Measurements from ENCODE around the gene JARID2.
"Not testable (repeated sequence)": the region's sequence is repeated elsewhere in the genome, so short reads cannot be mapped to it uniquely, and the experiment has no call there.

JARID2 gene

DNA sequence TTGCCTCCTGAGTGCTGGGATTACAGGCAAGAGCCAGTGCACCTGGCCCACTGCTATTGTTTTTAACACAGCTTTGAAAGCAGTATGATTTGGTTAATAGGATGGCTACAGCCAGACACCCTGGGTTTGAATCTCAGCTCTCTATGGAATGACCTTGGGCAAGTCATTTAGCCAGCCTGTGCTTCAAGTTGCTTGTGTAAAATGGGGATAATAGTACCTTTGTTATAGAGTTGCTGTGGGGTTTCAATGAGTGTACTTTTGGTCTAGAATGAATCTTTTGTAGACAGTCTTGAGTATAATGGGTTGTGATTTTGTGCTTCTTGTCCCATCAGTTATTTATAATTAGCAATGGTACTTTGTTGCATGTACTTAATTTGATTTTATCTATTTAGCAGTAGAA is 70.9 kb downstream of the JARID2 start:
- DNase-seq: no peak

DNA sequence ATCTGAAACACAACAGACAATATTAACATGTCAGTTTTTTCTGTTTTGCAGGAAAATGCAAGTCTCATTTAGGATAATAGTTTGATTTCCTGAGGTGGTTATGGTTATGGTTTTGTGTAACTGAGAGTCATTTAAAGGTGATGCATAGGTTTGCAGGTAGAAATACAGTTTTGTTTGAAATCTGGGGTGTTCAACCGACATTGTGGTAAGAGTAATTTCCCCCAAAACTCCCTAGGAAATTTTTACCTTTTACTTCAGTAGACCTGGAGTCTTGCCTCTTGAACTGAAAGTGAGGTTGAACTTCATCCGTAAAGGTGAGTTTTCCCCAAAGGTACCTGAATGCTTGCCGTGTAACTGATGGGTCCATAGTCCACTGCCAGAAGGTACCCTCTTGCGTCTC is 71.4 kb downstream of the JARID2 start:
- DNase-seq: no peak

GRCh38 chr6:15317934-15318902 is 72.3 kb downstream of the JARID2 start:
- peak; percentile 37 for DNase-seq

DNA sequence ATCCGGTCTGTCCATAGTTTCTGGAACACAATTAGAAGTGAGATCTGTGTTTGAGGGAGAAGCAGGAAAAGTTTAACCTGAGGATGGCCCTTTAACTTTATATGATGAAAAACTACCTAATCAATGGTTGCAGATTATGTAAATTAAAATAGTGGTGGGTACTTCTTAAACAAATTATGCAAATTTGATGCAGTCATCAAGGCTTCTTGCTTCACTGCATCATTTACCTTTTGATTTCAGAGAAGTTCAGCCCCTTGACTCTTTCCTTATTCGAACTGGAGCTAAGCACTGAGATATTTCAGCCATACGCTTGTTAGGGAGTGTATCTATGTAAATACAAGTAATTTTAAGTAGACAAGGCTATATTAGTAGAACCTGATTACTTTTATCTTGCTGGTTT is 73.8 kb downstream of the JARID2 start:
- DNase-seq: no peak

GRCh38 chr6:15320693-15321092 is 74.8 kb downstream of the JARID2 start:
- DNase-seq: peak; percentile 55

- no peak for DNase-seq
Observed at GRCh38 chr6:15322184-15322583, 76.3 kb downstream of the JARID2 start.

GRCh38 chr6:15322781-15323536 is 77.1 kb downstream of the JARID2 start:
- DNase-seq: peak; percentile 65

GRCh38 chr6:15323611-15324010 is 77.7 kb downstream of the JARID2 start:
- not testable (repeated sequence) for DNase-seq

DNA sequence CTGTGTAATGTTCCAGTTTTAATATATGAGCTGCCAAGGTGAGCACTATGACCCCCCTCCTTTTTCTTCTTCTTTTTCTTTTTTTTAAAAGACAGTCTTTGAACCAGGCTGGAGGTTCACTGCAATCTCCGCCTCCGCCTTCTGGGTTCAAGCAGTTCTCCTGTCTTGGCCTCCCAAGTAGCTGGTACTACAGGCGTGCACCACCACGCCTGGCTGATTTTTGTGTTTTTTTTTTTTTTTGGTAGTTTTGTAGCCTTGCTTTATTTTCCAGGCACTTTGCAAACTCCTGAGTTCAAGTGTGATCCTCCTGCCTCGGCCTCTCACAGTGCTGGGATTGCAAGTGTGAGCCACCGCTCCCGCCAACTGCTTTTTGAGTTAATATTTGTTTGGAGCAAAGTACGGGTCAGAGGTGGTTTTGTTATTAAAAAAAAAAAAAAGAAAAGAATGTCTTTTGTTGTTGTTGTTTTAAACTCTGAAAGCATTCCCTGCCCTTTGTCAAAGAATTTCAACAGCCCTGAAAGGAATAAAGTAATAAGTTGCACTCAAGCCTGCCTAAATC is 78.6 kb downstream of the JARID2 start:
- no peak for DNase-seq

DNA sequence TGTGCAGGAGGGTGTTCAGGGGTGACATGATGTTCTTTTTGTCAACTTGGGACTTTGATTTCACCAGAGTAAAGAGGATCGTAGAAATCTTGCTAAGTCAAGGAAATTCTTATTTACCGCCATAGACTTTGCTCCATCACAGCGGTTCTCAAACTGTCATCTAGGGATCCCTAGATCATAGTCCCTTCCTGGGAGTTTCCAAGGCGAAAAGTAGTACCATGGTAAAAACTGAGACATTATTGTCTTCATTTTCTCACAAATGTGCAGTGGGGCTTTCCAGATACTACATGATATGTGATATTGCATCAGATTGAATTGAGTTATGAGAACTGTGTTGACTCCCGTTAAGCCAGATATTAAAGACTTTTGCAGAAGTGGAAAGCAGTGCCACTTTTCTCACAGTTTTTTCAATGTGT is 79.7 kb downstream of the JARID2 start:
- DNase-seq: no peak

- no peak for DNase-seq
Observed at GRCh38 chr6:15326067-15326614, 80.3 kb downstream of the JARID2 start.

DNA sequence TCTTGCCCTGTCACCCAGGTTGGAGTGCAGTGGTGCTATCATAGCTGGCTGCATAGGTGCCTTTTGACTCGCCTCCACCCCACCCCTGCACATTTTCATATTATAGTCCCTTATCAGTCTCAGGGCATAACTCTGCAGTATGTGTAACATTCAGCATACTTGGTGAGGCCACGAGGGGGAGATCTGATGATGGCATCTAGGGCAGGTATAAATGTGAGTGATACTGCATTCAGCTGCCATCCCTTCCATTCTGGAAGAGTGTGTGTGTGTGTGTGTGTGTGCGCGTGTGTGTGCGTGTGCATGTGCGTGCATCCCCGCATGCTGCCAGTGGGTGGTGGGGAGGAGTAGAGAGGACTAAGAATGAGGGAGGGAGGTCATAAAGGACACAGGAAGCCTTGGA is 81.4 kb downstream of the JARID2 start:
- no peak for DNase-seq

- DNase-seq: peak; percentile 99
Observed at GRCh38 chr6:15329197-15329671, 83.4 kb downstream of the JARID2 start.

DNA sequence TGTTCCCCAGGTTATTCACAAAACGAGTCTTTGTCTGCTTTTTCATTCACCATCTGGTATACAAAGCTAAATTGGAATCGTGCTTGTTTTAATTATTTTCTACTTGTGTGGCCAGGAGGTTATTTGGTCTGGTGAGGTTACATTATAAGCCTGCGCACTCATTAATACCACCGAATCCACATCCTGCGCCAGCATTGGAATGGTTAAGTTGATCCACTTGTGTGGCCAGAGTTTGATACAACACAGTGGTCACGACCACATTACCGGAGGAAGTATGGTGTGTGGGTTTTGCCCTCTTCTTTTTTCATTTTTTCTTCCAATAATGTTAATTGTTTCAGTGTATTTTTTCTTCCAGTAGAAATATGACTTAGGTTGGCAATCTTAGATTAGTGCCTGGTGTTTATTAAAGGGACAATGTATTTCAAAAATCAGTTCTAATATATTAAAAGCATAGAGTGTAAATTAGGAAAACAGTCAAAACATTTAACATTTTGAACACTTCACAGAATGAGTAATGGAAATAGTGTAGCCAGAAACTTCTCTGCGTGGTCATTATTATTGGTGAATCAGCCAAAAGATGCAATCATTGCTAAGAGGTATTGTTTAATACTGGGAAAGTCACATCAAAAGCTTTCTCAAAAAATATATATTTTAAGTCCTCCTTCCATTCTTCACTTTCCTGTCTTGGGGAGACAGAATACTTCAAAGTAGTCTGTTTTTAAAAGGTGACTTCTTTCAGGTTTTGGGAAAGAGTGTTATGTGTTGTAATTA is 84.5 kb downstream of the JARID2 start:
- DNase-seq: peak; percentile 78

DNA sequence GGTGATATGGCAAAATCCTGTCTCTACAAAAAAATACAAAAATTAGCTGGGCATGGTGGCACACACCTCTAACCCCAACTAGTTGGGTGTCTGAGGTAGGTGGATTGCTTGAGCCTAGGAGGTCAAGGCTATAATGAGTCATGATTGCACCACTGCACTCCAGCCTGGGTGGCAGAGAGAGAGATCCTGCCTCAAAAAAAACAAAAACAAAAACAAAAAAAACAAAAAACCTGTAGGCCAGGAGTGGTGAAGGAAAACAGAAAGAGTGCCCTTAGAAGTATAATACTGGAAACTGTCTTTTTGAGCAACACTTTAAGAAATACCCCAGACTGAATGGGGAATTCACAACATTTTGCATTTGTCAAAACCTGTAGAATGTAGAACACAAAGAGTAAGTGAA is 85.3 kb downstream of the JARID2 start:
- DNase-seq: no peak

DNA sequence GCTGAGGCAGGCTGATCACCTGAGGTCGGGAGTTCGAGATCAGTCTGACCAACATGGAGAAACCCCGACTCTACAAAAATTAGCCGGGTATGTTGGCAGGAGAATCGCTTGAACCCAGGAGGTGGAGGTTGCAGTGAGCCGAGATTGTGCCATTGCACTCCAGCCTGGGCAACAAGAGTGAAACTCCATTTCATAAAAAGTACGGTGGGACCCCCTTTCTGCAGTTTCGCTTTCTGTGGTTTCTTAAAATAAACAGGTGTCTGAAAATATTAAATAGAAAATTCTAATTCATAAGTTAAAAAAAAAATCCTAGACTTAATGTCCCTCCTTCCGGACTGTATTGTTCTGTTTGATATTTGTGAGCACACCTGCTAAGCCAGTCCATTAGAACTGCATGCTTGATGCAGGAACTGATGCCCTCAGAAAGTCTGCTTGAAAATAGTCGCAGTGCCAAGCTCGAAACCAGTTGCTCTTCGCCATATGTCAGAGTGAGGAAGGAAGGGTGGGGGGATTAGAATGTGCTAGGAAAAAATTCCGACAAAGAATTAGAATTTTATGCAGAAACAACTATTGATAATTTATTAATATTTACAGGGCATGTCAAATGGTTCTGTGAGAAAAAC is 85.9 kb downstream of the JARID2 start:
- DNase-seq: no peak

DNA sequence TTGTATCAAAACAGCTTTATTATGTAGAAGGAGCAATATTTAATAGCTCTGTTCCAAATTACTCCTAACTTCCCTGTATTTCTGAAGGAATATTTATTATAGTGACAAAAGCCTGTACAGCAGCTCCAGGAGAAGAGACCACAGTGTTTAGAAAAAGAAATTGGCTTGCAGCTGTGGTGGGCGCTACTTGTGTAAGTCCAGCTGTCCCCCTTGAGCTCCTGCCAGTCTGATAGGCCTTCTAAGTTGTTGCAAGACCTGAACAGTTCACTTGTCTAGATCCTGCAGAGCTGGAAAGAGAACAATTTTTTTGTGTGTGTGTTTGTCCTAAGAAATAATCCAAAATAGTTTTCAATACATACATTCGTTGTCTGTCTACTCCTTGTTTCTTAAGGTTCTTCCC is 86.6 kb downstream of the JARID2 start:
- DNase-seq: no peak

- DNase-seq: no peak
Observed at GRCh38 chr6:15335385-15335784, 89.5 kb downstream of the JARID2 start.

DNA sequence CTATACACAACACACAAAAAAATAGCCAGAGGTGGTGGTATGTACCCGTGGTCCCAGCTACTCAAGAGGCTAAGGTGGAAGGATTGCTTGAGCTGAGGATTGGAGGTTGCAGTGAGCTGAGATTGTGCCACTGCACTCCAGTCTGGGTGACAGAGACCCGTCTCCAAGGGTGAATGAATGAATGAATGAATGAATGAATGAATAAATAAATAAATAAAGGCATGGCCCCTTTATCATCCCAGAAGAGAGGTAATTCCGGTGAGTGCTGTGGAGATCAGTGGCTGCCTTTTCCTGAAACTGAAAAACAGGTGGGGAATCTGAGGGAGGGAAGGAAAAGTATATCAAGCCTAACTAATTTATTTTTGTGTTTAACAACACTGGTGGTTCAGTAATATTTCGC is 90.0 kb downstream of the JARID2 start:
- no peak for DNase-seq

GRCh38 chr6:15336900-15337560 is 91.2 kb downstream of the JARID2 start:
- no peak for DNase-seq

DNA sequence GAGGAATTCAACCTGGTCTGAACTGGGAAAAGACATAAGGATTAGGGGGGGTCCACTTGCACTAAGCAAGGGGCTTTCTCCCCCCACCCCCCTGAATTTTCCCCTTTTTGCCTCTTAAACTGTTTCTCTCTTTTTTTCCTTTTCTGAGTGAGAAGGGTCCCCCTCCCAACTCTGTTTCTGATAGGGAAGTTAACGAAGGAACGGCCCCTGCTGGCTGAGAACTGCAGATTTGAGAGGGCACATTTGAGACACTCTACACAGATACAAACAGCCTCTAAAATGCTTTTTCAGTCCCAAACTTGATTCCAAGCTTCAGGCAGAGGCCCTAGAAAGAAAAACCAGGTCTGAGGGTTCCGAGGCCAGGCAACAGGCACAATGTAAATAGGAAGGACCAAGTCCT is 91.7 kb downstream of the JARID2 start:
- DNase-seq: no peak

Data from fibroblast of upper back skin (primary cell).